Renal cortex interstitium (tissue), 11 donors: ENCODE data around the gene B9D1. TPM values are rescaled to one million over a fixed set of nuclear protein-coding genes. Genes with fewer than 3 reads are reported as not detected.

ENCODE experiments used
- DNase-seq, 11 donors: peaks; one replicate each; pipeline ENCODE4 v3.0.0-alpha.2; 2013; ENCODE audit warnings: low read depth in 9 of 11, low spot score in 4 of 11; ENCODE audit errors: extremely low read depth in 1 of 11
- polyA plus RNA-seq, 3 donors: library from polyadenylated mRNA; unstranded; fragments of 120-200 nt; gene quantifications; one replicate each; pipeline ENCODE4 v1.2.1, GENCODE V29; 2013; ENCODE audit not compliant: insufficient read length in 3 of 3

Gene B9D1
- polyA plus RNA-seq, 3 donors, result 34.7 to 48.8 (median 39.6) TPM

DNA sequence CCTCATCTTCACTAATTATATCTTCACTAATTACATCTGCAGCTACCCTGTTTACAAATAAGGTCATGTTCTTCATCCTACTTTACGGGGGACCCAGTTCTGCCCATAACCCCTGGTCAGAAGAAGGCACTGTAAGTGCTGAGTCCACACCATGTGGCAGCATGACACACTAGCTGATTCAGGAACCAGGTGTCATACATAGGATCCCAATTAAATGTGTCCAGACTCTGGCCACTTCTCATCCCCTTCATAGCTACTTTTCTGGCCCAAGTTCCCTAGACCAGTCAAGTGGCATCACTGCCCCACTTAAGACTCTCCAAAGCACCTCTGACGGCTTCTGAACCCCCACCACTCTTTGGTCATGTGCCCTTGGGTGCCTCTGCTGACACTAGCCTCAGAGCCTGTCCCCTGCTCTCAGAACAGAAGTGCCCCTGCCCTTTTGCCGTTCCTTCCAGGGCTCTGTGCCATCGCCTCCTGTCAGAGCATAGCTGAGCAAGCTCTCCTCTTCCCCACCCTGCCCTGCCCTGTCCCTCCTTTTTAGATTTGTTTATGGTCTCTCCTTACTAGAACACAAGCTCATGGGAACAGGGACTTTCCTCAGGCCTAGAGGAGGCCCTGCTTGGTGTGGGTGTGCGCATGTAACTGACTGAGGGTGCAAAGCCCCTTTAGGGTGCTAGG, 61.1 kb downstream of the B9D1 start:
- no peak for DNase-seq

DNA sequence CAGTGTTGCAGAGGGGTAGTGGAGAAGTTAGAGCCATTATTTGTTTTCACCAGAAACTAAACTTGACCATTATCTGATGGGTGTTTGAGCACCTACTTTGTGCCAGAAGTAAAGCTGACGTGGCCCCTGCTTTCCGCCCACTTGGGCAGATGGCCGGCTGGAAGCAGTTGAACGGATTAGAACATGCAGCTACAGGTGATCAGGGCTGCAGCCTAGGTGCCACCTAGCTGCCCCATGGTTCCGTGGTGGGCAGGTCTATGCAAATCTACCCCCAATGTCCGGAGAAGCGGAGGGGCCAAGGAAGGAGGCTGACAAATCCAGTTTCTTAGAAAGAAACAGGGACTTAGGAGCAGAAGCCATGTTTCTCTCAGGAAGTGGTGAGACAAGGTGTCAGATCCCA, 62.7 kb downstream of the B9D1 start:
- DNase-seq, result no peak

DNA sequence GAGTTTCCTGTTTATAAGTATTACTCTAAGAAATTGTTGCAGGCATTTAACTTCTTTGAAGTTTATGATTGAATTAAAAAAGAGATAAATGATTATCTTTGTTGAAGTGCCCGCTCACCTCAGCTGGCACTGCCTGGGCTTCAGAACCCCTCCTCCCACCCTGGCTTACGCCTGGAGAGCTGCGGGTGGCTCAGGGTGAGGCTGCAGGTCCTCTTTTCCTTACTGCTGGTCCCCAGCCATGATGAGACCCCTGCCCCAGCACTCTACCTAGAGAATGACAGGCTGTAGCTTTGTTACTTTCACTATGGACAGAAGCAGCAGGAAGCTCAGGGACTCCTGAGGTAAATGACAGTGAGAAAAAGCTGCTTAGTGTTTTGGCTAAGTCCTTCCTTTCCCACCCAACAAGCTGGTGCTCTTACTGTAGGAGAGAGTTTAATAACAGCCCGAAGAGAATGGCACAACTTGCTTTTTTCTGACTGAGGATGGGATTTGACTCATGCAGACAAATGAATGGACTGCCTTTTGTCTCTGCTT, 63.2 kb downstream of the B9D1 start:
- DNase-seq, result no peak

DNA sequence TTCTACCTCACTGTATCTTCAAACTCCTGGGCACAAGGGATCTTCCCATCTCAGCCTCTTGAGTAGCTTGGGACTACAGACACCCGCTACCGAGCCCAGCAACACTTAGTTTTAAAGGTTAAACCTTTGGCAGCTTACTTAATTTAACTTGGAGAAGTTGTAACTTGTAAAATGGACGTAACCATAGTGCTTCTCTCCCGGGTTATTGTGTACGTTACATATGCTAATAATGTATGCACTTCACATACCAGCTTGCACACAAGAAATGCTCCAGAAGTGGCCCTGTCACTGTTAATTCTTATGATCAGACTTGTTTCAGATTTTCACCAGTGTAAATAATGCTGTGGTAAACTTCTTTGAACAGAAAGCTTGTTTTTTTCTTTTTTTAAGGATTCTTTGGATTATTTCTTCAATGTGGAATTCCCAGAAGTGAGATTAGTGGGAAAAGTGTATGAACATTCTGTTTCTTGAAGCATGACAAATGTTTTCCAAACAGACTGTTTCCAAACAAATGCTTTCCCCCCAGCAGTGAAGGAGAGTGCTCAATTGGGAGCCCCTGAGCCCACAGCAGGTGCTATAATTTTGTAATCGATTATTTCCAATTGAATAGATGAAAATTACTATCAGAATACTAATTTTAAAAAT, 63.8 kb downstream of the B9D1 start:
- no peak for DNase-seq

DNA sequence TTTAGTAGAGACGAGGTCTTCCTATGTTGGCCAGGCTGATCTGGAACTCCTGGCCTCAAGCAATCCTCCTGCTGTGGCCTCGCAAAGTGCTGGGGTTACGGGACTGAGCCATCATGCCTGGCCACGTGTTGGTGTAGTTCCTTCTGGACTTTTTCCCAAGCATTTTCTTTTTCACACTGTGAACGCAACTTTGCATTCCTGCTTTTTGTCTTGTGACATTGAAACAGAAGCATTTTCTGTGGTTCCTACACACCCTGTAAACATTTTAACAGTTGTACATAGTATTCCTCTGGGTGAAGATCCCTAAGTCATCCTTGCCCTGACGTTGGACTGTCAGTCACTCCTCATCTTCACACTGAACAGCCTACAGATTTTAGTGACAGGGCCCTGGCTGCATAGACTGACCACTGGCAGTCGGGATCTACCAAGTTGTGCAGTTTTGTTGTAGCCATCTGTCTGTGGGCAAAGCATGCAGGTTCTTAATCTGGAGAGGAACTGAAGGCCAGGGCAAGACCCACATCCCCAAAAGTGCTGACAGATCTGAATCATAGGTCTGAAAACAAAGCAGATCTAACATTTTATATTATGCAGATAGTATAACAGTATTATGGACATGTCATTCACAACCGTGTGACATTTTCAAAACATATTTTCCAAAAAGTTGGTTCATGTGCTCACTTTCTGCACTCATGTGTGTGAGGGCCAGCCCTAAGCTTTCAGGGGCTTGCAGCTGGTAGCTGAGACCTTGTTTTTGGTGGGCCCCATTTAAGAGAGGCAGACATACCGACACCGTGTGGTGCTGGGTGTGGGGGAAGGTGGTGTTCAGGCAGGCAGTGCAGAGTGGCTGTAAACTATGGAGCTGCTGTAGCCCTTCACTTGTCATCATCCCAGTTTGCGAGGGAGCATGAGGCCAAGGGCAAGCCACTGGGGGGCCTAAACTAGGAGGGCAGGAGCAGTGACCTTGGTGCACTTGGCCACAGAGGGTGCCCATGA, 65.4 kb downstream of the B9D1 start:
- no peak for DNase-seq

DNA sequence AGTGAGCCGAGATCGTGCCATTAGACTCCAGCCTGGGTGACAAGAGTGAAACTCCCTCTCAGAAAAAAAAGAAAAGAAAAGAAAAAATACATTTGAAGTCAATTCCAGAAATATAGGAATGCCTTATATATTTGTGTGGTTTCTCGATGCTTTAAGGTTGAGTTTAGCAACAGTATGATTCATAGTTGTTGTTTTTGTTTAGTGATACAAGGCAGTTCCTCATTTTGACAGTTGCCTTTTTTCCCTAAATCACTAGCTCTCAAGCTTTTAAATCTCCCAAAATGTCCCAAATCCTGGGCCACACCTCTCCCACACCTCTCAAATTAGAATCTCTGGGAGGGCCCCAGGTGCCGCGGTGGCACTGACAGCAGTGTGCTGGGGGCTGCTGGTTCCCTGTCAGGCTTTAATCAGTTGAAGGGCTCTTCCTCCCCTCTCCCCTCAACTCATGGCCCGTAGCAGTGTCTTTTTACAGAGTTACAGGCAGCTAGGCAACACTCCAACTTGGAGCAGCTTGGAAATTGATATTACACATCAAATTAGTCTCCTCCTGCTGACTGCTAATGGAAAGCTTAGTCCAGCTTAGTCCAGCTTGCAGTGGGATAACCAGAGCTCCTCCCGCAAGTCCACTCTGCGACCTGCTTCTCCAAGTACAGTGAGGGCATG, 66.9 kb downstream of the B9D1 start:
- DNase-seq, result peak in 7 of 11 donors; percentile 13 to 59 (median 35)

DNA sequence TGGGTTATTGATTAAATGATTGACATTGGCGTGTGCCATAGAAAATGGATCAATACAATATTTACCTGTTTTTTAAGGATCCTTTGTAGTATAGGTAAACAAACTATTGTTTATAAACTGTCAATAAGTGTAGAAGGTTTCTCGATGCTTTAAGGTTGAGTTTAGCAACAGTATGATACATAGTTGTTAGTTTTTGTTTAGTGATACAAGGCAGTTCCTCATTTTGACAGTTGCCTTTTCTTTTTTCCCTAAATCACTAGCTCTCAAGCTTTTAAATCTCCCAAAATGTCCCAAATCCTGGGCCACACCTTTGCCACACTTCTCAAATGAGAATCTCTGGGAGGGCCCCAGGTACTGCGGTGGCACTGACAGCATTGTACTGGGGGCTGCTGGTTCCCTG, 68.1 kb downstream of the B9D1 start:
- DNase-seq, result no peak

Other genes with a start within 250 kb of the B9D1 start
- 1 to 10 TPM; 1.8 to 6.4 (median 3.6) TPM for gene GRAPL, start 235.1 kb downstream of the B9D1 start, polyA plus RNA-seq
- gene EPN2, start 125.4 kb downstream of the B9D1 start, polyA plus RNA-seq, result 10 to 100 TPM; 45.8 to 52.2 (median 48.6) TPM
- 10 to 100 TPM; 23.1 to 29.6 (median 24.7) TPM for gene MAPK7, start 15.8 kb upstream of the B9D1 start, polyA plus RNA-seq
- gene MFAP4, start 24.5 kb upstream of the B9D1 start, polyA plus RNA-seq, result 100 to 1,000 TPM; 198 to 260 (median 210) TPM
- 1 to 10 TPM in 2 of 3 donors, under 1 TPM in 1; 0.70 to 1.7 (median 1.4) TPM for gene RNF112, start 48.5 kb upstream of the B9D1 start, polyA plus RNA-seq
- gene SLC47A1, start 171.1 kb upstream of the B9D1 start, polyA plus RNA-seq, result 10 to 100 TPM; 16.6 to 24.6 (median 23.5) TPM